AG20443 (cell line): ENCODE results near the gene FUS.
A peak's percentile ranks its signal among the peaks of the same experiment; 100 is the strongest.

Source experiments
- DNase-seq: peaks from one replicate; pipeline ENCODE4 v3.0.0; 2012; ENCODE audit warnings: low spot score, mixed read lengths

The FUS gene

GRCh38 chr16:31202414-31203375, 22.8 kb downstream of the FUS start, which contains the start of gene PYCARD:
Gene PYCARD, minus strand, starts transcription at chr16:31202760. Its CDS starts 70 bp downstream, at chr16:31202690.
- peak; percentile 85 for DNase-seq

GRCh38 chr16:31204871-31205666, 25.1 kb downstream of the FUS start:
- DNase-seq, result no peak

GRCh38 chr16:31206776-31207175, 26.8 kb downstream of the FUS start:
- DNase-seq, result no peak

GRCh38 chr16:31213342-31213741, 33.4 kb downstream of the FUS start:
- DNase-seq, result no peak

GRCh38 chr16:31213877-31214707, 34.2 kb downstream of the FUS start, which contains the start of gene TRIM72:
Gene TRIM72, plus strand, starts transcription at chr16:31214119. Its CDS starts 620 bp downstream, at chr16:31214739.
- DNase-seq, result no peak

GRCh38 chr16:31214708-31215286, 34.9 kb downstream of the FUS start:
- no peak for DNase-seq

GRCh38 chr16:31215287-31216162, 35.6 kb downstream of the FUS start:
- peak; percentile 85 for DNase-seq

- no peak for DNase-seq
Observed at GRCh38 chr16:31216422-31217135, 36.6 kb downstream of the FUS start, which contains the start of gene PYDC1. Gene PYDC1, minus strand, starts transcription at chr16:31217135. Its CDS starts 107 bp downstream, at chr16:31217028.

- no peak for DNase-seq
Observed at GRCh38 chr16:31217136-31217530, 37.2 kb downstream of the FUS start.

GRCh38 chr16:31219154-31219741, 39.3 kb downstream of the FUS start:
- no peak for DNase-seq

- DNase-seq, result no peak
Observed at GRCh38 chr16:31221357-31222160, 41.6 kb downstream of the FUS start.

GRCh38 chr16:31223044-31223443, 43.1 kb downstream of the FUS start:
- no peak for DNase-seq

GRCh38 chr16:31224092-31224955, 44.4 kb downstream of the FUS start:
- DNase-seq, result no peak

GRCh38 chr16:31225193-31225592, 45.3 kb downstream of the FUS start:
- DNase-seq, result no peak

GRCh38 chr16:31228206-31228605, 48.3 kb downstream of the FUS start:
- no peak for DNase-seq

- no peak for DNase-seq
Observed at GRCh38 chr16:31229501-31229900, 49.6 kb downstream of the FUS start.

GRCh38 chr16:31238041-31238440, 58.1 kb downstream of the FUS start:
- no peak for DNase-seq
